HEK293T (cell line): ENCODE measurements around the gene MMP25.

Experiments used
- CTCF ChIA-PET: fragments of 350-600 bp; formaldehyde crosslinking; extraction: SDS; loops from one replicate; lab custom pipeline; 2021; ENCODE audit warnings: antibody characterized with exemption, inconsistent platforms; lab: Yijun Ruan, JAX
- POLR2A ChIA-PET: fragments of 350-600 bp; formaldehyde crosslinking; extraction: SDS; loops from one replicate; lab custom pipeline; 2020; ENCODE audit warnings: antibody characterized with exemption, inconsistent platforms; lab: Yijun Ruan, JAX
- DNase-seq: peaks from one replicate; pipeline ENCODE4 v3.0.0; 2012; ENCODE audit warnings: mixed read lengths; ENCODE audit errors: extremely low spot score
- ARNT ChIP-seq: fragments of 450-650 bp; IDR thresholded peaks from 2 replicates; pipeline ENCODE4 v1.6.1; 2017; ENCODE audit warnings: mild to moderate bottlenecking
- BHLHE40 ChIP-seq: fragments of 450-650 bp; IDR thresholded peaks from 2 replicates; pipeline ENCODE4 v1.6.1; 2016; ENCODE audit warnings: mild to moderate bottlenecking, moderate library complexity, borderline replicate concordance
- CTBP1 ChIP-seq: fragments of 450-650 bp; IDR thresholded peaks from 2 replicates; pipeline ENCODE4 v1.6.1; 2016; ENCODE audit warnings: borderline replicate concordance
- ELF4 ChIP-seq: fragments of 450-650 bp; IDR thresholded peaks from 2 replicates; pipeline ENCODE4 v1.6.1; 2017; ENCODE audit warnings: antibody characterized with exemption
- FOXA1 ChIP-seq: fragments of 450-650 bp; IDR thresholded peaks from 2 replicates; pipeline ENCODE4 v1.6.1; 2016; ENCODE audit warnings: mild to moderate bottlenecking
- FOXK2 ChIP-seq: fragments of 450-650 bp; IDR thresholded peaks from 2 replicates; pipeline ENCODE4 v1.6.1; 2016; ENCODE audit warnings: mild to moderate bottlenecking
- FOXM1 ChIP-seq: fragments of 450-650 bp; IDR thresholded peaks from 2 replicates; pipeline ENCODE4 v1.6.1; 2017; ENCODE audit warnings: mild to moderate bottlenecking, borderline replicate concordance
- HDGF ChIP-seq: fragments of 450-650 bp; IDR thresholded peaks from 2 replicates; pipeline ENCODE4 v1.6.1; 2017; ENCODE audit warnings: antibody characterized with exemption, borderline replicate concordance
- L3MBTL2 ChIP-seq: fragments of 450-650 bp; conservative IDR thresholded peaks from 2 replicates; pipeline ENCODE4 v1.6.1; 2016; ENCODE audit warnings: mild to moderate bottlenecking
- LEF1 ChIP-seq: fragments of 450-650 bp; IDR thresholded peaks from 2 replicates; pipeline ENCODE4 v1.6.1; 2017; ENCODE audit warnings: mild to moderate bottlenecking, borderline replicate concordance
- NFRKB ChIP-seq: fragments of 450-650 bp; IDR thresholded peaks from 2 replicates; pipeline ENCODE4 v1.6.1; 2016; ENCODE audit warnings: mild to moderate bottlenecking, moderate library complexity
- SP1 ChIP-seq: fragments of 450-650 bp; IDR thresholded peaks from 2 replicates; pipeline ENCODE4 v1.6.1; 2017
- SUZ12 ChIP-seq: fragments of 450-650 bp; IDR thresholded peaks from 2 replicates; pipeline ENCODE4 v1.6.1; 2016; ENCODE audit warnings: mild to moderate bottlenecking
- TARDBP ChIP-seq: fragments of 450-650 bp; IDR thresholded peaks from 2 replicates; pipeline ENCODE4 v1.6.1; 2016
- ZNF384 ChIP-seq: fragments of 450-650 bp; IDR thresholded peaks from 2 replicates; pipeline ENCODE4 v1.6.1; 2016
- TF ChIP-seq, protein P1 (sequence below): fragments of 450-650 bp; IDR thresholded peaks from 2 replicates; pipeline ENCODE4 v1.6.1; 2016

MMP25 gene

DNA sequence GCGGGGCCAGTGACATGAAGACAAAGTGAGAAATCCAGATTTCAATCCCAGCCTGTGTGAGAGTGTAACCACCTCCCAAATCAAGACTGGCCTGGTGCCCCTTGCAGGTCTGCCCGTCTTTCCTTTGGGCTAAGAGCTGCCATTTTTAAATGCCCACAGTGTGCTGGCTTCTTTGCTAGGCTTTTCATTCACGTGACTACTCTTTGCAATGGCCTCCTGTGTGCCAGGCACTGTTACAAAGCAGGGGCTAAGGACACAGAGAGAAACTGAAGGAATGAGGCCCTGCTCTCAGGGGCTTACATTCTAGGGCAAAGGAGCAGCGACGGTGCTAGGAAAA lies 53.0 kb downstream of the MMP25 start:
- CTCF ChIA-PET = interaction anchor here (1.9 to 2.7 kb wide), 2 partner anchors 30 to 40 kb away, joined by 5 to 14 read pairs; no protein-coding TSS in a partner anchor
- no peak for TF ChIP-seq NFRKB
- TF ChIP-seq SP1 = no peak
- no peak for TF ChIP-seq ELF4
- TF ChIP-seq L3MBTL2 = no peak
- no peak for TF ChIP-seq FOXM1
- no peak for TF ChIP-seq LEF1
- no peak for TF ChIP-seq HDGF
- TF ChIP-seq ARNT = no peak
- TF ChIP-seq TARDBP = no peak
- TF ChIP-seq, protein P1, sequence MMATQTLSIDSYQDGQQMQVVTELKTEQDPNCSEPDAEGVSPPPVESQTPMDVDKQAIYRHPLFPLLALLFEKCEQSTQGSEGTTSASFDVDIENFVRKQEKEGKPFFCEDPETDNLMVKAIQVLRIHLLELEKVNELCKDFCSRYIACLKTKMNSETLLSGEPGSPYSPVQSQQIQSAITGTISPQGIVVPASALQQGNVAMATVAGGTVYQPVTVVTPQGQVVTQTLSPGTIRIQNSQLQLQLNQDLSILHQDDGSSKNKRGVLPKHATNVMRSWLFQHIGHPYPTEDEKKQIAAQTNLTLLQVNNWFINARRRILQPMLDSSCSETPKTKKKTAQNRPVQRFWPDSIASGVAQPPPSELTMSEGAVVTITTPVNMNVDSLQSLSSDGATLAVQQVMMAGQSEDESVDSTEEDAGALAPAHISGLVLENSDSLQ = no peak
- no peak for TF ChIP-seq CTBP1
- TF ChIP-seq FOXA1 = no peak
- TF ChIP-seq SUZ12 = no peak
- no peak for TF ChIP-seq BHLHE40
- POLR2A ChIA-PET = interaction anchor here (0.7 to 1.9 kb wide), 3 partner anchors 30 to 344 kb away, joined by 3 to 4 read pairs (median 4); partner anchors contain the start of genes NAA60 and ZNF597
- no peak for DNase-seq

DNA sequence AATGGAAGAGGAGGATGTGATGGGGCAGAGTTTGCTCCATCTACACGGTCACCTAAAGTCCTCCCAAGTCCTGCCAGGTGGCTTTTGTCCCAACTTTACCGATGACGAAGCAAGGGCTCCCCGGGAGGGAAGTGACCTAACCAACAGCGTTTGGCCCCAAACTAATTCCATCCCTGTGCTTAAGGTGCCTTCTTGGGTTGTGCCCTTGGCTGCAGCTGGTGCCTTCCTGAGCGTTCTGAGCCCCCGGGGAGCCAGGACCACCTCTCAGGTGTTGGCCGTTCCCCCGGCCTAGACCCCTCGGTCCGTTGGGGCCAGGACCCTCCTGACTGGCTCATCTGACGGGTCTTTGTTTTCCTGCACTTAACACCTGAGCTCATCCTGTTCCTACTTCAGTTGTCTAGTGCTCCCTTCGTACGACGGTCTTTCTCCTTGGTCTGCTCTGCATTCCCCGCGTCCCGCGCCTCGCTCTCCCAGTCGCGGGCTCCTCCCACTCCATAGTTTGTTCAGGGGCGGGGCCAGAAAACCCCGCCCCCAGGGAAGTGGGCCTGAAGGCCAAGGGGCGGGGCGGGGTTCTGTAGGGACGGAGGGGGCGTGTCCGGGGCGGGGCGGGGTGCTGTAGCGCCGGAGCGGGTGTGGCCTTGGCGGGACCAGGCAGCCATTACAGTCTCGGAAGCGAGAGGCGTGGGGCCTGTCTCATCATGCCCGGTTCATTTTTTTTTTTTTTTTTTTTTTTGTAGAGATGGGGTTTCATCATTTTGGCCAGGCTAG lies 53.6 kb downstream of the MMP25 start:
- ChIA-PET POLR2A (interaction anchor here (0.7 to 1.1 kb wide), 3 partner anchors 23 to 343 kb away, joined by 3 to 4 read pairs (median 4); partner anchors contain the start of genes NAA60 and ZNF597), CTCF (no interaction called here)
- TF ChIP-seq ZNF384 (peak; percentile 78), CTBP1 (no peak), L3MBTL2 (peak; percentile 64), NFRKB (no peak)
- TF ChIP-seq, protein P1 = no peak
- DNase-seq = peak; percentile 98

DNA sequence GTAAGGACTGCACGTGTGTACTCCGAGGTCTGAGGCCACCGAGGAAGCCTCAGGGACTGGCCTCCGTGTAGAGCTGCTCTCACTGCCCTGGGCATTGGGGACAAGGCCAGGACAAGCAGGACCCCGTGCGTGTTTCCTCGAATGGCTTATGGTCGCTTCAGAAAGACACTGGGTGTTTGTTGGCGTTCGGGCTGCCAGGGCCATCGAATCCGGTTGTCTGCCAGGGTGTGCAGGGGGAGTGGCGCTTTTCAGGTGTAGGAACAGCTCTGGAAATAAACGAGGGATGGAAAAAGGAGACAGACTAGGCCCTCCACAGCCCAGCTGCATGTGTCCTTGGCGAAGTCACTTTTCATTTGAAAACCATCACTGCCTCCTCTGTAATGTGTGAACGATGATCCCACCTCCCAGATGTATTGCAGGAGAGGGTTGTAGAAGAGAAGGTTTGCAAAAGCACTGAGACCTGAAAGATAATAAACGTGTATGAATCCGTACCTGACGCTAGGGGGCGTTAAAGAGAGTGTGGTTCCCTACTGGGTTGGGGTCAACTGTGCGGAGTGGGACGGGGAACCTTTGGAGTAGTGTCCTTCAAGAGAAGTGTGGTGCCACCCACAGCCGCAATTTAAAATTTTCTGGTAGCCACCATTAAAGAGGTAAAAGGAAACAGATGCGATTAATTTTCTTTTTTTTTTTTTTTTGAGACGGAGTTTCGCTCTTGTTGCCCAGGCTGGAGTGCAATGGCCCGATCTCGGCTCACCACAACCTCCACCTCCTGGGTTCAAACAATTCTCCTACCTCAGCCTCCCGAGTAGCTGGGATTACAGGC lies 54.9 kb downstream of the MMP25 start:
- ChIA-PET POLR2A (interaction anchor here (0.8 to 1.1 kb wide), 3 partner anchors 22 to 34 kb away, joined by 3 to 4 read pairs (median 3); partner anchors contain the start of gene ZNF213), CTCF (interaction anchor here (0.6 to 1.5 kb wide), 9 partner anchors 11 to 70 kb away, joined by 3 to 5 read pairs (median 3); partner anchors contain the start of gene ZNF205)
- TF ChIP-seq FOXK2 (no peak), ZNF384 (peak; percentile 61; the same call in 1 of the 2 replicates), TARDBP (no peak)
- DNase-seq = peak; percentile 61

DNA sequence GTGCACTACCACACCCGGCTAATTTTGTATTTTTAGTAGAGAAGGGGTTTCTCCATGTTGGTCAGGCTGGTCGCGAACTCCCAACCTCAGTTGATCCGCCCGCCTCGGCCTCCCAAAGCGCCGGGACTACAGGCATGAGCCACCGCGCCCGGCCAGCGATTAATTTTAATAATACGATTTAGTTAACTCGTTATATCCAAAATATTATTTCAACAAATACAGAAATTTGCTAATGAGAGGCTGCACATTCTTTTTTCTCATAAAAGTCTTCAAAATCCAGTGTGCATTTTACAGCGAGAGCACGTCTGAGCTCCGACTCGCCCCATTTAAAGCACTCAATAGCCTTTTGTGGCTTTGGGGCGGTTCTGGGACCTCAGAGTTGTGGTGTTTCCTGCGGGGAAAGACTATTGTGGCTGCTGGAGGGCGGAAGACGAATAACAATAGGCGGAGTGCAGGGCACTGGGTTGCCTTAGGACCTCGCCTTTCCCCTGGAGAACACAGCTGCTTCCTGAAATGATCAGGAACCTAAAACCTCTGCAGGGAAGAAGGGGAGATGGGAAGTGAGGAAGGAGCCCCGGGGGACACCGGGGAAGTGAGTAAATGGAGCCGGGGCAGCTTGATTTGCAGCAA lies 55.6 kb downstream of the MMP25 start:
- POLR2A ChIA-PET = interaction anchor here (0.8 kb wide), 1 partner anchor 10 kb away, joined by 4 read pairs; the partner anchor contains the start of gene ZNF205
- no peak for TF ChIP-seq NFRKB
- TF ChIP-seq LEF1 = no peak
- no peak for TF ChIP-seq SUZ12
- TF ChIP-seq TARDBP = no peak
- TF ChIP-seq ZNF384 = no peak
- no peak for TF ChIP-seq ARNT
- TF ChIP-seq FOXM1 = no peak
- CTCF ChIA-PET = interaction anchor here (0.7 to 1.5 kb wide), 4 partner anchors 10 to 31 kb away, joined by 3 to 4 read pairs (median 4); partner anchors contain the start of gene ZNF205
- no peak for DNase-seq

DNA sequence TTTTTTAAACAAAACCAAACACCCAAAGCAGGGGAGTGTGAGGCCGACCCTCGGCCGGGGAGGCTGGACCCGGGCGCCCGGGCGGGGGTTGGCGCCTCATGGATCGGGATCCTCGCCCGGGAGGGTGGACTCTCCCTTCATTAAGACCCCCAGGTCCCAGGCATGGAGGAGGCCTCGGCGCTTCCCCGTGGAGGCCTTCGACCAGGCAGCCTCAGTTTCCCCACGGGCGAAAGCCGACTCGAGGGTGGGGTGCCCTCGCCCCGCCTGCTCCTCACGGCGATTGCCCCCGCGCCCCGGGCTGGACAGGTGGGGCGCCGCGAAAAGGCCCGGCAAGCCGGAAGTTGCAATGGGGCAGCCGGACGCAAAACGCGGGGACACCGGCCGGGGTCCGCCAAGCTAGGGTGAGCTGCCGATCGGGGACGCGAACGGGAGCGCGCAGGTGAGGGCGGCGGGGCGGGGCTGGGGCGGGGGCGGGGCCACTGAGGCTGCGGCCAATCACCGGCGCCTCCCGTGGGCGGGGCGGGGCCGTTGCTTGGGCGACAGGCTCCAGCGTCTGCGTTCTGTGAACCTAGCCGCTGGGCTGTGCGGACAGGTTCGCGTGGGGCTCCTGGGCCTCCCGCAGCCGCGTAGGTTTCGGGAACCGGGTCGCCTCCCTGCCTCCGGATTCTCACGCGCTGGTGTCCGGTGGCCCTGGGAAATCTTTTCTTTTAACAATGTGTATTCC lies 60.0 kb downstream of the MMP25 start:
- peak; percentile 69 for TF ChIP-seq L3MBTL2
- TF ChIP-seq HDGF = peak; percentile 88; the same call in 1 of the 2 replicates
- TF ChIP-seq FOXK2 = no peak
- ChIA-PET POLR2A (interaction anchor here (0.5 to 4.6 kb wide), 6 partner anchors 8 to 44 kb away, joined by 3 to 24 read pairs (median 4); partner anchors contain the start of genes ZNF205 and ZNF213), CTCF (interaction anchor here (0.7 kb wide), 1 partner anchor 58 kb away, joined by 3 read pairs; no protein-coding TSS in a partner anchor)
- peak; percentile 96 for DNase-seq
